PC-3 (cell line): ENCODE measurements around the gene EME2.

Experiments
- CTCF ChIP-seq: fragments of 300-600 bp; sonication (generic); conservative IDR thresholded peaks from 2 replicates; pipeline ENCODE4 v1.5.1; 2017; ENCODE audit warnings: antibody characterized with exemption, low read depth, mild to moderate bottlenecking, low read length
- EZH2 ChIP-seq: fragments of 300-600 bp; sonication (generic); IDR thresholded peaks from one replicate; pipeline ENCODE4 v1.6.1; 2017; ENCODE audit warnings: antibody characterized with exemption, mild to moderate bottlenecking, low read length; ENCODE audit not compliant: unreplicated experiment

- TF ChIP-seq CTCF (peak; percentile 82), EZH2 (no peak)
Observed at GRCh38 chr16:1812732-1813163, 40.1 kb downstream of the EME2 start.
